SHP77 treated with DMSO at 0.1 percent for 48 hours (cell line): ENCODE measurements around the gene ELP2.
"Not testable (repeated sequence)": the region's sequence is repeated elsewhere in the genome, so short reads cannot be mapped to it uniquely, and the experiment has no call there.

Experiments
- DNase-seq: peaks from one replicate; lab custom pipeline; 2025; lab: John Stamatoyannopoulos, UW

Gene ELP2

DNA sequence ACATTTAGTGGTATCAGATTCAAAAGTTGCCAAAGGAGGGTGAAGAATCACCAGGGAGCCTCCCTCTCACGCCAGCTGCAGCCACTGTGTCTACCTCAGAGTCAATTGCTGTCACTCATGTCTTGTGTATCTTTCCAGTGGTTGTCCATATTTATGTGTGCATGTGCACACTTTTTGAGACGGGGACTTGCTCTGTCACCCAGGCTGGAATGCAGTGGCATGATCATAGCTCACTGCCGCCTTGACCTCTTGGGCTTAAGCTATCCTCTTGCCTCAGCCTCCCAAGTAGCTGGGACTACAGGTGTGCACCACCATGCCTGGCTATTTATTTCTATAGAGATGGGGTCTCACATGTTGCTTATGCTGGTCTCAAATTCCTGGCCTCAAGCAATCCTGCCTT is 61.6 kb downstream of the ELP2 start:
- DNase-seq, result no peak

DNA sequence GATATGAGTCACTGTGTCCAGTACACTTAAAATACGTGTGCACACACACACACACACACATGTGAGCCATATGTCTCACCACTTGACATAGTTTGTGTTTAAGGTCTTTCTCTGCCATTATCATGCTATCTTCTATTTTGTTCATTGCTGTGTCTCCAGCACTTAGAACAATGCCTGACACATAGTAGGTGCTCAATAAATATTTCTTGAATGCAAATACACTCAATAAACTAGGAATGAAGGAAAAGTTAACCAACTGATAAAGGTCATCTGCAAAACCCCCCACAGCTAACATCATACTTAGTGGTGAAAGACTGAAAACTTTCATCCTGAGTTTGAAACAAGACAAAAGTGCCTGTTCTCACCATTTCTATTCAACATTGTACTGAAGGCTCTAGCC is 62.0 kb downstream of the ELP2 start:
- DNase-seq, result no peak

DNA sequence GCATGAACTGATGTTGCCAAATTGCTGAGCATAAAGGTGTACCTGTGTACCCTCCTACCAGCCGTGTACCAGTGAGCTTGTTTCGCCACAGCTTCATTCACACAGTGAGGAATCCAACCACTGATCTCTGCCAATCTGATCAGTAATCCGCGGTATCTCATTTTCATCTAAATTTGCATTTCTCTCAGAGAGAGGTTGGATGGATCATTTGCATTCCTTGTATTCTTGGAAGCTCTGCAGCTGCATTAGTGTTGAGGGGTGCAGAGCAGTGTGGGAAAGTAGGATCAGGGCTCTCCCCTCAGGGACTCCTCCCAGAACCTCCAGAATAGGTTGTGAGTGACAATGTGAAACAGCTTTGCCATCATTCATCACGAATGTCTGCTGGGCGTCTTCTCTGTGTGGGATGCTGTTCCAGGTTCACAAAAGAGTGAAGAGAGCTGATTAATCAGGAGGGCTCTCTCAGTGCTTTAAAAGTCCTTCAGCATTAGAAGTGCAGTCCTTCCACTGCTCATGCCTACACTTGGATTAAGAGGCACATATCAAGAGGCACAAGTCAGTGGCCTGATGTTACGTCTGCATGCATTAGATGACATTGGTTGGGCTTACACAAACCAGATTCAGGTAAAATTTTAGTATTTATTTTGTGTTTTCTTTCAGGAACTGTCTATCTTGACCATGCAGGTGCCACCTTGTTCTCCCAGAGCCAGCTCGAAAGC is 65.1 kb downstream of the ELP2 start:
- no peak for DNase-seq

DNA sequence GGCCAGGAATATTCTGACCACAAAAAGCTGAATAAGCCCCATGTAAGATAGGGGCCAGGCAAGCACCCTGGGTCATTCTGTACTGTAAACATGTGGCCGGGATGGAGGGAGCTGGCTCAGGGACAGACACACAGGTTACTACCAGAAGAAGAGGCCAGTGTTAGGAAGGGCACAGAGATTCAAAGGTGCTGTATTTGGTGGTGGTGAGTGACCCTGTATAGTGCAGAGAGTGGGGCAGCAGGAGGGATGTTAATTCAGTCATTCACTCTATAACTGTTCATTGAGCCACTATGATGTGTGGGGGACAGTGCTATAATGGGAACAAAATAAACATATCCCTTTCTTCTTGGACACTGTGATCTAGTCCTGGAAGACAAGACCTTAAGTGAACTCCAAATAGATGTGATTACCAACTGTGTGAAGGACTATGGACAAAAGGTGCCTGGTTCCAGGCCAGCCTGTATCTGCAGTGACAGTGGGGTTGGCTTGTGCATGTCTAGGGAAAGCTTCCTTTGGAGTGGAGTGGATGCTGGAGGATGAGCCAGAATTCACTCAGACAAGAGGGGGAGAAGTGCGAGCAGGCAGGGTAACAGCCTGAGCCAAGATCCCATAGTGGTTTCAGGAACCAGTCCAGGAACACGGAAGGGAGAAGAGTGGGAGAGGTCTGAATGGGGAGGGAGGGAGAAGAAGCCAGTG is 65.9 kb downstream of the ELP2 start:
- no peak for DNase-seq

GRCh38 chr18:36196238-36196995 is 66.7 kb downstream of the ELP2 start:
- no peak for DNase-seq

DNA sequence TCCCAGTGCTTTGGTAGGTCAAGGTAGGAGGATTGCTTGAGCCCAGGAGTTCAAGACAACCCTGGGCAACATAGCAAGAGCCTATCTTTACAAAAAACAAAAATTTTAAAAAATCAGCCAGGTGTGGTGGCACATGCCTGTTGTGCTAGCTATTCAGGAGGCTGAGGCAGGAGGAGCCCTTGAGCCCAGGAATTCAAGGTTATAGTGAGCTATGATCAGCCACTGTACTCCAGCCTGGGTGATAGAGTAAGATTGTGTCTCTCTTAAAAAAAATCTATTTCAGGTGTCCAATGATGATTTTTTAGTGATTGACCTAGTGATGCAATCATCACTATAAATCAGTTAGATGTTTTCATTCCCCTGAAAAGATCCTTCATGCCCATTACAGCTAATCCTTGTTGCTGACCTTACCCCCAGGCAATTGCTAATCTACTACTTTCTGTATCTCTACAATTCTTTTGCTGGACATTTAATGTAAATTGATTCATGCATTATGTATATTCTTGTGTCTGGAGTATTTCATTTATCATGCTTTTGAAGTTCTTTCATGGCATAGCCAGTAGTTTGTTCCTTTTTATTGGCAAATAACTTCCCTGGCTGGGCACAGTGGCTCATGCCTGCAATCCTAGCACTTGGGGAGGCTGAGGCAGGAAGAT is 67.9 kb downstream of the ELP2 start:
- no peak for DNase-seq

DNA sequence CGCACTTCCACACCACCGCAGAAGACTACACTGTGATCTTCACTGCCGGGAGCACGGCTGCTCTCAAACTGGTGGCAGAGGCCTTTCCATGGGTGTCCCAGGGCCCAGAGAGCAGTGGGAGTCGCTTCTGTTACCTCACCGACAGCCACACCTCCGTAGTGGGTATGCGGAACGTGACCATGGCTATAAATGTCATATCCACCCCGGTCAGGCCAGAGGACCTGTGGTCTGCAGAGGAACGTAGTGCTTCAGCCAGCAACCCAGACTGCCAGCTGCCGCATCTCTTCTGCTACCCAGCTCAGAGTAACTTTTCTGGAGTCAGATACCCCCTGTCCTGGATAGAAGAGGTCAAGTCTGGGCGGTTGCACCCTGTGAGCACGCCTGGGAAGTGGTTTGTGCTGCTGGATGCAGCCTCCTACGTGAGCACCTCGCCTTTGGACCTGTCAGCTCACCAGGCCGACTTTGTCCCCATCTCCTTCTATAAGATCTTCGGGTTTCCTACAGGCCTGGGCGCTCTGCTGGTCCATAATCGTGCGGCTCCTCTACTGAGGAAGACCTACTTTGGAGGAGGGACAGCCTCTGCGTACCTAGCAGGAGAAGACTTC is 70.1 kb downstream of the ELP2 start:
- DNase-seq, result no peak

- DNase-seq, result no peak
Measured at GRCh38 chr18:36200354-36200771, 70.7 kb downstream of the ELP2 start.

DNA sequence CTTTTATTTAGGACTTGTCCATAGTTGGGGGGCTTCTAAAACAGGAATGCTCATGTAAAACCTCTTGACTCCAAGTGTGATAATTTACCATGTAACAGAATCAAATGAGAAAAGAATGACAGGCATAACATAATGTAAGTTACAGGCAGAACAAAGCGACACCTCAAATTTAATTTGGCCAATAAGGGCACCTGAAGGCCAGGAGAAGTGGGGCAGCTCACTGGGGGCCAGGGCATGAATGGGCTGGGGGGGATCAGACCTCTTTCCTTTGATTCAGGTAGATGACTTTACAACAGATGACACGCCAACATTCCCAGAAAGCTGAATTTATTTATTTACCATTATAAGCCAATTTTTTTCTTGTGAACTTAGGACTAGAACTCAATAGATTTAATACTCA is 72.1 kb downstream of the ELP2 start:
- no peak for DNase-seq

DNA sequence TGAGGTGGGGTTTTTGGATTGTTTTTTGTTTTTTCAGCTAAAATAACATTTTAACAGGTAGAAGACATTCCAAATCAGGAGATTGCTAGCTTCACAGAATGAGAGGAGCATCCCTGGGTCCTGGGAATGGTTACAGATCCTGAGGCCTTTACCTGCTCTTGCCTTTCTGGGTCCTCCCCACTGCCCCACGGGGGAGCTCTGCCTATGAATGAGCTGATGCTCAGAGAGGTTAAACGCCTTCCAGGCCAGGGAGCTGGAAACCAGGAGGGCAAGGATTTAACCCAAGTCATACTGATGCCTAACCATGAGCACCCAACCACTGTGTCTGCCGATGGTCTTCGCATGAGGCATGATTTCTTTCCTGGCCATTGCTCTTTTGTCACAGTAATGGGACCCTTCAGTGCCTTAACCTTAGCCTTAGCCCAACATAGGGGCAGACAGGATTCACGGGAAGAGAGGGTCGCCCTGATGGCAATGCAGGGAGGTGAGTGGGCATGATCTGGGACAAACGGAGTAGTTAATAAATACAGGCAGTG is 73.7 kb downstream of the ELP2 start:
- DNase-seq, result no peak

DNA sequence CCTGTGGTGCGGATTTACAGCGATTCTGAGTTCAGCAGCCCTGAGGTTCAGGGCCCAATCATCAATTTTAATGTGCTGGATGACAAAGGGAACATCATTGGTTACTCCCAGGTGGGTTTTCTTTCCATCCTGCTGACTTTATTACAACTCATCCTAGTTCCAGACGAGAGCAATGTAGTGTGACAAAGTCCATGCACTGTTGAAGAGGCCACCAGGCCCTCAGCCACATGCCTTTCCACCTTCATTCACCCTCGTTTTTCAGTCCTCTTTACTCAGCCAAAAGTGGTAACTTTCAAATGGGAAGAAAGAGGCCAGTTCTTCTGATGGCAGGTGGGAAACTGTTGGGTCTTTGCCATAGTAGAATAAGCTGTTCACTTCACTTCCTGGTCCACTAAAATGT is 75.5 kb downstream of the ELP2 start:
- DNase-seq, result no peak

- DNase-seq, result no peak
Measured at GRCh38 chr18:36207303-36207702, 77.6 kb downstream of the ELP2 start.

DNA sequence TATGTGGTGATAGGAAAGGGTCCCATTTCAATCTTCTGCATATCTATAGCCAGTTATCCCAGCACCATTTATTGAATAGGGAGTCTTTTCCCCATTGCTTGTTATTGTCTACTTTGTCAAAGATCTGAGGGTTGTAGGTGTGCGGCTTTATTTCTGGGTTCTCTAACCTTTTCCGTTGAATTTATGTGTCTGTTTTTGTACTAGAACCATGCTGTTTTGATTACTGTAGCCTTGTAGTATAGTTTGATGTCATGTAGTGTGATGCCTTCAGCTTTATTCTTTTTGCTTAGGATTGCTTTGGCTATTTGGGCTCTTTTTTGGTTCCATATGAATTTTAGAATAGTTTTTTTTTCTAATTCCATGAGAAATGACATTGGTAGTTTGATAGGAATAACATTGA is 78.3 kb downstream of the ELP2 start:
- DNase-seq, result not testable (repeated sequence)

GRCh38 chr18:36211612-36212065 is 81.9 kb downstream of the ELP2 start:
- no peak for DNase-seq

GRCh38 chr18:36212301-36213171 is 82.8 kb downstream of the ELP2 start:
- no peak for DNase-seq

GRCh38 chr18:36214811-36215210 is 85.1 kb downstream of the ELP2 start:
- no peak for DNase-seq

DNA sequence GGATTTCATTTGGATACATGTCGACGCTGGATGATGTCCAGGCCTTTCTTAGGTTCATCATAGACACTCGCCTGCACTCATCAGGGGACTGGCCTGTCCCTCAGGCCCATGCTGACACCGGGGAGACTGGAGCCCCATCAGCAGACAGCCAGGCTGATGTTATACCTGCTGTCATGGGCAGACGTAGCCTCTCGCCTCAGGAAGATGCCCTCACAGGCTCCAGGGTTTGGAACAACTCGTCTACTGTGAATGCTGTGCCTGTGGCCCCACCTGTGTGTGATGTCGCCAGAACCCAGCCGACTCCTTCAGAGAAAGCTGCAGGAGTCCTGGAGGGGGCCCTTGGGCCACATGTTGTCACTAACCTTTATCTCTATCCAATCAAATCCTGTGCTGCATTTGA is 85.9 kb downstream of the ELP2 start:
- no peak for DNase-seq

GRCh38 chr18:36217348-36217747 is 87.6 kb downstream of the ELP2 start:
- DNase-seq, result no peak

- no peak for DNase-seq
Measured at GRCh38 chr18:36229188-36229587, 99.5 kb downstream of the ELP2 start.
